Activated B cell treated with CpG ODN at 0.5 μM for 24 hours (primary cell): Measurements from ENCODE around the gene SSR2. TPM values are rescaled to one million over a fixed set of nuclear protein-coding genes. Genes with fewer than 3 reads are reported as not detected.

Experiments used
- ATAC-seq: fragments of 200-7000 bp; cut with Tn5 transposase; one replicate; pipeline ENCODE4 v1.10.0; 2021; ENCODE audit warnings: low read depth, mild to moderate bottlenecking, moderate library complexity
- CTCF ChIA-PET: fragments of 350-600 bp; sonication (Branson Sonifier 250); formaldehyde crosslinking; loops from one replicate; lab custom pipeline; 2021; ENCODE audit warnings: antibody characterized with exemption; lab: Charles Lee
- POLR2A ChIA-PET: fragments of 350-600 bp; sonication (Branson Sonifier 250); formaldehyde crosslinking; loops from one replicate; lab custom pipeline; 2021; ENCODE audit warnings: antibody characterized with exemption; lab: Charles Lee
- DNase-seq: peaks from one replicate; pipeline ENCODE4 v3.0.0; 2022
- H3K27ac Mint-ChIP-seq: one replicate; pipeline ENCODE4 v1.8.0; 2020; ENCODE audit warnings: mixed read lengths
- H3K27me3 Mint-ChIP-seq: one replicate; pipeline ENCODE4 v1.8.0; 2021; ENCODE audit warnings: mixed read lengths
- H3K36me3 Mint-ChIP-seq: one replicate; pipeline ENCODE4 v1.8.0; 2021; ENCODE audit warnings: low read depth, mixed read lengths
- H3K4me1 Mint-ChIP-seq: one replicate; pipeline ENCODE4 v1.8.0; 2021; ENCODE audit warnings: mixed read lengths
- H3K4me3 Mint-ChIP-seq: one replicate; pipeline ENCODE4 v1.8.0; 2020; ENCODE audit warnings: mild to moderate bottlenecking, mixed read lengths
- H3K9me3 Mint-ChIP-seq: one replicate; pipeline ENCODE4 v1.8.0; 2020; ENCODE audit warnings: mixed read lengths
- CTCF ChIP-seq: fragments of 200-600 bp; IDR thresholded peaks from one replicate; pipeline ENCODE4 v1.8.0; 2022; ENCODE audit warnings: antibody characterized with exemption, mild to moderate bottlenecking
- intact Hi-C: fragments of 100-400 bp; cut with micrococcal nuclease; formaldehyde crosslinking; loops from one replicate; pipeline ENCODE4 v1.15.1; 2024
- total RNA-seq: library from RNA; stranded (reverse); gene quantifications from 2 replicates; pipeline ENCODE4 v1.2.3, GENCODE V29; 2022

SSR2 gene
- total RNA-seq, 1 donor from 2014 or later, result 136 TPM

- POLR2A ChIA-PET, result no interaction called here
- Mint-ChIP-seq H3K4me1 (no peaks in the 10 kb centered on the region), H3K27ac (no peak overlapping the region), H3K36me3 (no peaks in the 10 kb centered on the region), H3K9me3 (no peaks in the 10 kb centered on the region), H3K4me3 (no peak overlapping the region), H3K27me3 (peaks cover 5% of the 10 kb centered on the region)
- TF ChIP-seq CTCF, result no peak
- intact Hi-C loops, result no loop called here
- CTCF ChIA-PET, result no interaction called here
- ATAC-seq (no peak), DNase-seq (no peak)
Observed at GRCh38 chr1:156026588-156026987, 5.8 kb upstream of the SSR2 start.

GRCh38 chr1:156025876-156026275 is 5.1 kb upstream of the SSR2 start:
- POLR2A ChIA-PET, result interaction anchor here (0.6 kb wide), 1 partner anchor 15 kb away, joined by 5 read pairs; no protein-coding TSS in a partner anchor
- CTCF ChIA-PET, result interaction anchor here (1.6 kb wide), 1 partner anchor 28 kb away, joined by 4 read pairs; the partner anchor contains the start of genes LAMTOR2 and UBQLN4
- DNase-seq, result no peak
- Mint-ChIP-seq H3K4me1 (peaks cover 3% of the 10 kb centered on the region), H3K4me3 (no peak overlapping the region), H3K36me3 (no peaks in the 10 kb centered on the region), H3K27ac (no peak overlapping the region), H3K9me3 (no peaks in the 10 kb centered on the region), H3K27me3 (peaks cover 5% of the 10 kb centered on the region)
- no peak for TF ChIP-seq CTCF
- intact Hi-C loops, result no loop called here
- ATAC-seq, result peak; percentile 74

GRCh38 chr1:156024801-156025200 is 4.0 kb upstream of the SSR2 start:
- no peak for TF ChIP-seq CTCF
- no peak for DNase-seq
- ATAC-seq, result no peak
- CTCF ChIA-PET, result interaction anchor here (1.6 kb wide), 1 partner anchor 29 kb away, joined by 4 read pairs; the partner anchor contains the start of genes LAMTOR2 and UBQLN4
- Mint-ChIP-seq H3K4me1 (peaks cover 12% of the 10 kb centered on the region), H3K27ac (no peak overlapping the region), H3K9me3 (no peaks in the 10 kb centered on the region), H3K4me3 (no peak overlapping the region), H3K27me3 (peaks cover 5% of the 10 kb centered on the region), H3K36me3 (peaks cover 8% of the 10 kb centered on the region)
- intact Hi-C loops, result no loop called here
- POLR2A ChIA-PET, result interaction anchor here (0.6 kb wide), 1 partner anchor 193 kb away, joined by 4 read pairs; no protein-coding TSS in a partner anchor

GRCh38 chr1:156021954-156022353 is 1.2 kb upstream of the SSR2 start:
- Mint-ChIP-seq H3K27me3 (peaks cover 5% of the 10 kb centered on the region), H3K27ac (no peak overlapping the region), H3K4me3 (no peak overlapping the region), H3K4me1 (peaks cover 22% of the 10 kb centered on the region), H3K36me3 (peaks cover 32% of the 10 kb centered on the region), H3K9me3 (no peaks in the 10 kb centered on the region)
- CTCF ChIA-PET, result no interaction called here
- ATAC-seq, result no peak
- no peak for DNase-seq
- no peak for TF ChIP-seq CTCF
- intact Hi-C loops, result loop anchor here (1.0 to 2.0 kb wide), 2 partner anchors 32 to 165 kb away; partner anchors contain the start of genes GON4L and LAMTOR2
- POLR2A ChIA-PET, result no interaction called here

GRCh38 chr1:156021093-156021428 is 310 bp upstream of the SSR2 start:
- no peak for DNase-seq
- Mint-ChIP-seq H3K9me3 (no peaks in the 10 kb centered on the region), H3K27me3 (peaks cover 5% of the 10 kb centered on the region), H3K36me3 (peaks cover 39% of the 10 kb centered on the region), H3K4me3 (peak overlapping the region; percentile 98), H3K4me1 (peaks cover 22% of the 10 kb centered on the region), H3K27ac (peak overlapping the region; percentile 93)
- no peak for TF ChIP-seq CTCF
- intact Hi-C loops, result loop anchor here (1.0 to 2.0 kb wide), 2 partner anchors 33 to 164 kb away; partner anchors contain the start of genes GON4L and LAMTOR2
- POLR2A ChIA-PET, result interaction anchor here (0.5 to 1.8 kb wide), 5 partner anchors 32 to 87 kb away, joined by 3 to 15 read pairs (median 4); partner anchors contain the start of gene KHDC4
- ATAC-seq, result no peak
- CTCF ChIA-PET, result interaction anchor here (1.1 kb wide), 2 partner anchors 31 to 45 kb away, joined by 3 read pairs; no protein-coding TSS in a partner anchor
